ENCODE data around the gene TSPAN9.

TSPAN9 gene

DNA sequence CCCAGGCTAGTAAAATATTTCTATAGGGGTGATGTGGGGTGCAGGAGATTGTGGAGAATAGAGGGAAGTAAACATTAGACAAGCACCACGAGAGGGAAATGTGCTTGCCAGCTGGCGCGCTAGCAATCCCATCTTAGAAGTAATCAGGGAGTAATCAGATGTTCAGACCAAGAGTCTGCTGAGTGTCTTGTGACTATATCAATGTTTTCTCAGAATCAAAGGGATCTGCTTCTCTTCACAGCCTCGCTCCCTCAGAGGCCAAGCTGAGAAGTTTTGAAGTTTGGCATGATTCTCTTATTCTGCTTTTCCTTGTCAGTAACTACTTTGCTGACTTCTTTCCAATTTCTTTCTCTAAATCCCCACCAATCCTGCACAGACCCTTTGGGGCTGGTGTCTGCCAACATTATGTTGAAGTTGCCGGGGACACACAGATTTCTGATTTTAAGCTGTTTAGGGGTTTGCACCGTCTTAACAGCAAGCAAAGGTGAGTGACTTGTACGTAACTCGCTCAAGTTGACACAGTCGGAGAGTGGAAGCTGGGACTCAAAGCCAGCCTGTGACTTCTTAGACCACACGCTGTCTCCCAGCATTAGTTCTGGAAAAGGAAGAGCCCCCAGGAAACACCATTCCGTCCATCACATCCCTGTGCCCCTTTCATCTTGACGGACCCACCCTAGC lies 22.0 kb upstream of the TSPAN9 start:
- Histone ChIP-seq H3K27me3 (ENCODE audit: insufficient read depth, low read length) (peaks cover 6% of the 10 kb centered on the region; the same call in 1 of the 2 replicates), H2AFZ (ENCODE audit: low read length) (no peak overlapping the region), H3K9ac (ENCODE audit: low read length) (no peak overlapping the region), H3K36me3 (ENCODE audit: insufficient read depth, low read length) (no peaks in the 10 kb centered on the region), H3K4me1 (ENCODE audit: insufficient read depth, low read length, severe bottlenecking) (no peaks in the 10 kb centered on the region), H3K27ac (ENCODE audit: low read depth, low read length, poor library complexity, severe bottlenecking) (no peak overlapping the region), H3K79me2 (ENCODE audit: insufficient read depth, low read length) (no peaks in the 10 kb centered on the region), H3K9me3 (ENCODE audit: low read length) (no peaks in the 10 kb centered on the region), H3K4me3 (ENCODE audit: low read depth, low read length, poor library complexity, severe bottlenecking) (no peak overlapping the region), H3K9me2 (ENCODE audit: low read depth, low read length) (no peaks in the 10 kb centered on the region), H3K4me2 (ENCODE audit: low read length) (no peak overlapping the region), H3F3A (ENCODE audit: insufficient read depth, low read length) (no peaks in the 10 kb centered on the region), H4K20me1 (ENCODE audit: insufficient read depth, low read length) (no peaks in the 10 kb centered on the region)
- TF ChIP-seq EZH2 (IDR thresholded peaks at IDR 0.05; ENCODE audit: borderline replicate concordance, low read length): no peak
- no peak for TF ChIP-seq CTCF (IDR thresholded peaks at IDR 0.05; ENCODE audit: low read length)

GRCh38 chr12:3055704-3056467 lies 21.3 kb upstream of the TSPAN9 start:
- H3K4me2 ChIP-seq (ENCODE audit: low read length): no peak overlapping the region
- H3F3A ChIP-seq (ENCODE audit: insufficient read depth, low read length): no peaks in the 10 kb centered on the region
- no peaks in the 10 kb centered on the region for H4K20me1 ChIP-seq (ENCODE audit: insufficient read depth, low read length)
- H3K4me3 ChIP-seq (ENCODE audit: low read depth, low read length, poor library complexity, severe bottlenecking): no peak overlapping the region
- H3K36me3 ChIP-seq (ENCODE audit: insufficient read depth, low read length): no peaks in the 10 kb centered on the region
- H3K27ac ChIP-seq (ENCODE audit: low read depth, low read length, poor library complexity, severe bottlenecking): no peak overlapping the region
- no peaks in the 10 kb centered on the region for H3K79me2 ChIP-seq (ENCODE audit: insufficient read depth, low read length)
- no peaks in the 10 kb centered on the region for H3K9me3 ChIP-seq (ENCODE audit: low read length)
- H3K9me2 ChIP-seq (ENCODE audit: low read depth, low read length): no peaks in the 10 kb centered on the region
- TF ChIP-seq EZH2 (IDR thresholded peaks at IDR 0.05; ENCODE audit: borderline replicate concordance, low read length) (no peak), CTCF (IDR thresholded peaks at IDR 0.05; ENCODE audit: low read length) (no peak)
- H3K9ac ChIP-seq (ENCODE audit: low read length): no peak overlapping the region
- no peaks in the 10 kb centered on the region for H3K4me1 ChIP-seq (ENCODE audit: insufficient read depth, low read length, severe bottlenecking)
- peaks cover 6% of the 10 kb centered on the region; the same call in 1 of the 2 replicates for H3K27me3 ChIP-seq (ENCODE audit: insufficient read depth, low read length)
- H2AFZ ChIP-seq (ENCODE audit: low read length): no peak overlapping the region

DNA sequence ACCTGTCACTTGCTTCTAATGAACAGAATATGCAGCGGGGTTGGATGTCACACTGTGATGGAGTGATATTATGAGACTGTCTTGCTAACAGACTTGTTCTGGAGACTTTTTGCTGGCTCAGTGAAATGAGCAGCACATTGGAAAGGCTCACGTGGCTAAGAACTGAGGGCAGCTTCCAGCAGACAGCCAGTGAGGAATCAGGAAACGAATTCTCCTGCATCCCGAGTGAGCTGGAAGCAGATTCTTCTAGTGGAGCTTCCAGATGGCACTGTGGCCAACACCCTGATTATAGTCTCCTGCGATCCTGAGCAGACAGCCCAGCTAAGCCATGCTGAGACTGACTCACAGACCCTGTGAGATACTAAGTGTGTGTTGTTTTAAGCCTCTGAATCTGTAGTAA lies 16.1 kb upstream of the TSPAN9 start:
- Histone ChIP-seq H3K27ac (ENCODE audit: low read depth, low read length, poor library complexity, severe bottlenecking) (no peak overlapping the region), H3K9ac (ENCODE audit: low read length) (no peak overlapping the region), H3K4me2 (ENCODE audit: low read length) (no peak overlapping the region), H3K4me3 (ENCODE audit: low read depth, low read length, poor library complexity, severe bottlenecking) (no peak overlapping the region), H3K9me3 (ENCODE audit: low read length) (0 out of 2 replicates have a peak, but pooled peaks cover 5% of the 10 kb centered on the region), H2AFZ (ENCODE audit: low read length) (no peak overlapping the region), H3K27me3 (ENCODE audit: insufficient read depth, low read length) (peaks cover 8% of the 10 kb centered on the region; the same call in 1 of the 2 replicates), H3K9me2 (ENCODE audit: low read depth, low read length) (no peaks in the 10 kb centered on the region), H3K79me2 (ENCODE audit: insufficient read depth, low read length) (no peaks in the 10 kb centered on the region), H3K36me3 (ENCODE audit: insufficient read depth, low read length) (no peaks in the 10 kb centered on the region; the same call in 1 of the 2 replicates), H3K4me1 (ENCODE audit: insufficient read depth, low read length, severe bottlenecking) (no peaks in the 10 kb centered on the region), H4K20me1 (ENCODE audit: insufficient read depth, low read length) (no peaks in the 10 kb centered on the region), H3F3A (ENCODE audit: insufficient read depth, low read length) (no peaks in the 10 kb centered on the region)
- no peak for TF ChIP-seq CTCF (IDR thresholded peaks at IDR 0.05; ENCODE audit: low read length)

All from OCI-LY1 (cell line).